Natural killer cell (primary cell): ENCODE results near the gene COPE. TPM values are rescaled to one million over a fixed set of nuclear protein-coding genes. Genes with fewer than 3 reads are reported as not detected.

Source experiments
- ATAC-seq, 3 donors: fragments of 150-1000 bp in 2 of 3; fragments of 200-7000 bp in 1 of 3; cut with Tn5 transposase; 1 replicate in 1 of 3; 2 replicates in 2 of 3; pipeline ENCODE4 v1.10.0; 2021; ENCODE audit warnings: mild to moderate bottlenecking in 2 of 3, moderate library complexity in 2 of 3
- DNase-seq, 2 donors: peaks; one replicate each; pipeline versions ENCODE4 v3.0.0 to v3.0.0-alpha.2; 2013 to 2021; ENCODE audit warnings: mixed read lengths in 1 of 2
- H3K27ac ChIP-seq: one replicate; pipeline ENCODE4 v1.5.1; 2013; ENCODE audit warnings: mild to moderate bottlenecking, low read length
- H3K27me3 ChIP-seq: one replicate; pipeline ENCODE4 v1.6.1; 2013; ENCODE audit warnings: low read length; ENCODE audit not compliant: control insufficient read depth, insufficient read depth
- H3K36me3 ChIP-seq: one replicate; pipeline ENCODE4 v1.6.1; 2013; ENCODE audit warnings: low read length; ENCODE audit not compliant: control insufficient read depth, insufficient read depth
- H3K4me1 ChIP-seq: one replicate; pipeline ENCODE4 v1.6.1; 2013; ENCODE audit warnings: low read length; ENCODE audit not compliant: control insufficient read depth, insufficient read depth
- H3K4me3 ChIP-seq: one replicate; pipeline ENCODE4 v1.5.1; 2013; ENCODE audit warnings: low read length
- H3K9me3 ChIP-seq: one replicate; pipeline ENCODE4 v1.6.1; 2013; ENCODE audit warnings: low read length; ENCODE audit not compliant: control insufficient read depth, insufficient read depth
- H3K27ac Mint-ChIP-seq, 2 donors: one replicate each; pipeline ENCODE4 v1.8.0; 2022; ENCODE audit warnings: mild to moderate bottlenecking in 2 of 2, mixed read lengths in 2 of 2, moderate library complexity in 1 of 2
- H3K27me3 Mint-ChIP-seq, 2 donors: one replicate each; pipeline ENCODE4 v1.8.0; 2022; ENCODE audit warnings: low read depth in 2 of 2, mixed read lengths in 2 of 2
- H3K36me3 Mint-ChIP-seq: one replicate; pipeline ENCODE4 v1.8.0; 2022; ENCODE audit warnings: mixed read lengths
- H3K4me1 Mint-ChIP-seq, 2 donors: one replicate each; pipeline ENCODE4 v1.8.0; 2022; ENCODE audit warnings: mixed read lengths in 2 of 2
- H3K4me3 Mint-ChIP-seq: one replicate; pipeline ENCODE4 v1.8.0; 2022; ENCODE audit warnings: mild to moderate bottlenecking, moderate library complexity, mixed read lengths
- H3K9me3 Mint-ChIP-seq, 2 donors: one replicate each; pipeline ENCODE4 v1.8.0; 2022; ENCODE audit warnings: mixed read lengths in 2 of 2
- WGBS: methylation state at CpG from one replicate; pipeline ENCODE4 v1.1.7; 2013; ENCODE audit warnings: missing lambda C conversion rate; ENCODE audit not compliant: insufficient coverage; 5-methylcytosine and 5-hydroxymethylcytosine counted together
- intact Hi-C: fragments of 100-400 bp; cut with micrococcal nuclease; formaldehyde crosslinking; loops from one replicate; pipeline ENCODE4 v1.14.2; 2022
- total RNA-seq, 4 donors: library from RNA; stranded (reverse); fragments of 120-200 nt in 1 of 4; gene quantifications; one replicate each; pipeline versions ENCODE4 v1.2.3 to v1.2.4, GENCODE V29; 2013 to 2022
- TF ChIP-seq, protein P1 (sequence below): fragments of 200-600 bp; IDR thresholded peaks from one replicate; pipeline ENCODE4 v1.8.0; 2022; ENCODE audit warnings: antibody characterized with exemption

Gene COPE
- total RNA-seq, 3 donors from 2014 or later (not counting 1 experiment from before 2014, with no cell fraction given): 204 to 228 (median 218) TPM

DNA sequence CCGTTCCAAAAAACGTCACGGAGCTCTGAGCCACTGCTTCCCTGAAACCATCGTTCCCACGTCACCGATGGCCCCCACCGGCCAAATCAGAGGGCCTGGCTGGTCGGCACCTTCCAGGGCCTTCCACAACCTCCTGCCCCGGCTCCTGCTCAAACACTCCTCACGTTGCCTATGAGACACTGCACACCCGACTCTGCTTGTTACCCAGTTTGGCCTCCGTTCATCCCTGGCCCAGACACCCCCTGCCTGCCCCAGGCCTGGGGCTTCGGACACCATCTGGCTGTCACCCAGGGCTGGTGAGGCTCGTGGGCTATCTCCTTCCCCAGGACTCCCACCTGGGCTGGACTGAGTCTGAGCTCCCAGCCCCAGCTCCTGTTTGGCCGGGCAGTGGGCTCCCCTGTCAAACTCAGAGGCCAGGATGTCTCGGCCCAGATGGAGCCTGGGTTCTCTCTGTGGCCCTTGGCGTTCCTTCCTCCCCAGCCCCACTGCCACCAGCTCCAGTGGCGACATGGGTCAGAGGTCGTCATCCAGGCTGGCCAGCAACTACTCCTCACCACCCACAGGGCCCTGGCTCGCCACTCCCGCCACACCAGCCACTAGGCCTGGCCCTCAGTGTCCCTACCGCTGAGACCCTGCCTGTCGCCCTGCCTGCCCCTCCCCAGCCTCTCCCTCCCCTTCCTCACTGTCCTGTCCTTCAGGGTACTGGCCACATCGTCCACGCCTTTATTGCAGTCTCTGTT is 41.0 kb downstream of the COPE start:
- H3K4me3 Mint-ChIP-seq: no peak overlapping the region

DNA sequence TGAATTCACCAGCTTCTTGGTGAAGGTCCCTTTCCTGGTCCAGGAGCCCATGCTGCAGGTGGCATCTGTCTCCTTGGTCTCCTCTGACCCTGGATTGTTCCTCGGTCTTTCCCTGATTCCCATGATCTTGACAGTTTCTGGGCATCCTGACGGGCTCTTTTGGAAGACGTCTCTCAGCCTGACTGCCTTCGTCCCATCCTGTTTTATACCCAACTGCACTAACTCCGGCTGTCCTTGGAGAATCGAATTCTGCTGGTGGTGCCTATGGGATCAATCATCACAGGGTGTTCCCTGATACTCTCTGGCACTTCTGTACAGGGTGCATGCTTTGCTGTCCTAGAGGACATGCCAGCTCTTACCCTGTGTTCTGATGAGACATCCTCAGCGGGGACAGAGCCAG is 42.3 kb downstream of the COPE start:
- DNase-seq: no peak
- no peaks in the 10 kb centered on the region for H3K4me1 ChIP-seq
- H3K27me3 ChIP-seq: no peaks in the 10 kb centered on the region
- Mint-ChIP-seq H3K4me3 (no peak overlapping the region), H3K9me3 (no peaks in the 10 kb centered on the region), H3K27me3 (no peaks in the 10 kb centered on the region), H3K36me3 (no peaks in the 10 kb centered on the region), H3K27ac (no peak overlapping the region), H3K4me1 (peaks cover under 1% of the 10 kb centered on the region in 2 donors)
- ATAC-seq: no peak
- WGBS: 95% methylated on average over 7 of the region's 7 CpGs
- H3K9me3 ChIP-seq: no peaks in the 10 kb centered on the region
- no peak overlapping the region for H3K4me3 ChIP-seq
- no peak overlapping the region for H3K27ac ChIP-seq
- TF ChIP-seq, protein P1, sequence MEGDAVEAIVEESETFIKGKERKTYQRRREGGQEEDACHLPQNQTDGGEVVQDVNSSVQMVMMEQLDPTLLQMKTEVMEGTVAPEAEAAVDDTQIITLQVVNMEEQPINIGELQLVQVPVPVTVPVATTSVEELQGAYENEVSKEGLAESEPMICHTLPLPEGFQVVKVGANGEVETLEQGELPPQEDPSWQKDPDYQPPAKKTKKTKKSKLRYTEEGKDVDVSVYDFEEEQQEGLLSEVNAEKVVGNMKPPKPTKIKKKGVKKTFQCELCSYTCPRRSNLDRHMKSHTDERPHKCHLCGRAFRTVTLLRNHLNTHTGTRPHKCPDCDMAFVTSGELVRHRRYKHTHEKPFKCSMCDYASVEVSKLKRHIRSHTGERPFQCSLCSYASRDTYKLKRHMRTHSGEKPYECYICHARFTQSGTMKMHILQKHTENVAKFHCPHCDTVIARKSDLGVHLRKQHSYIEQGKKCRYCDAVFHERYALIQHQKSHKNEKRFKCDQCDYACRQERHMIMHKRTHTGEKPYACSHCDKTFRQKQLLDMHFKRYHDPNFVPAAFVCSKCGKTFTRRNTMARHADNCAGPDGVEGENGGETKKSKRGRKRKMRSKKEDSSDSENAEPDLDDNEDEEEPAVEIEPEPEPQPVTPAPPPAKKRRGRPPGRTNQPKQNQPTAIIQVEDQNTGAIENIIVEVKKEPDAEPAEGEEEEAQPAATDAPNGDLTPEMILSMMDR: no peak
- intact Hi-C loops: no loop called here
- H3K36me3 ChIP-seq: no peaks in the 10 kb centered on the region

More for the DNA sequence above, 41.0 kb downstream of the COPE start:
- no peak overlapping the region for H3K4me3 ChIP-seq
- ATAC-seq: no peak
- TF ChIP-seq, protein P1: no peak
- intact Hi-C loops: no loop called here
- peaks cover 0 to 2% of the 10 kb centered on the region in 2 donors for H3K4me1 Mint-ChIP-seq
- DNase-seq: no peak
- H3K9me3 ChIP-seq: no peaks in the 10 kb centered on the region
- H3K36me3 ChIP-seq: no peaks in the 10 kb centered on the region
- no peaks in the 10 kb centered on the region for H3K9me3 Mint-ChIP-seq
- no peaks in the 10 kb centered on the region for H3K27me3 ChIP-seq
- no peaks in the 10 kb centered on the region for H3K4me1 ChIP-seq
- no peak overlapping the region for H3K27ac ChIP-seq
- WGBS: 94% methylated on average over 25 of the region's 25 CpGs
- no peaks in the 10 kb centered on the region for H3K27me3 Mint-ChIP-seq
- no peak overlapping the region for H3K27ac Mint-ChIP-seq
- H3K36me3 Mint-ChIP-seq: no peaks in the 10 kb centered on the region

DNA sequence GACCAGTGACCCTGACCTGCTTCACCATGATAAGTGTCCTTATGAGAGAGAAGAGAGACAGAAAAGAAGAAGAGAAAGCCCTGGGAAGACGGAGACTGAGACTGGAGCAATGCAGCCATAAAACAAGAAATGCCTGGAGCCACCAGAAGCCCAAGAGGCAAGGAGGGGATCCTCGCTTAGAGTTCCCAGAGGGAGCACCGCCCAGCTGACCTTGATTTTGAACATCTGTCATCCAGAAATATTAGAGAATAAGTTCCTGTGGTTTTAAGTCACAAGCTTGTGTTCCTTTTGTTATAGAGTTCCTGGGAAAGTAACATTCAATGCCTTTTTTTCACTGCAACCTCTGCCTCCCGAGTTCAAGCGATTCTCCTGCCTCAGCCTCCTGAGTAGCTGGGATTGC is 43.5 kb downstream of the COPE start:
- Histone ChIP-seq H3K9me3 (no peaks in the 10 kb centered on the region), H3K36me3 (no peaks in the 10 kb centered on the region), H3K27ac (no peak overlapping the region), H3K4me1 (peaks cover 2% of the 10 kb centered on the region), H3K4me3 (no peak overlapping the region), H3K27me3 (peaks cover 2% of the 10 kb centered on the region)
- no peak overlapping the region for H3K27ac Mint-ChIP-seq
- WGBS: 90% methylated on average over 5 of the region's 5 CpGs
- intact Hi-C loops: no loop called here
- H3K4me3 Mint-ChIP-seq: no peak overlapping the region
- H3K9me3 Mint-ChIP-seq: no peaks in the 10 kb centered on the region
- H3K27me3 Mint-ChIP-seq: peaks cover 0 to 6% of the 10 kb centered on the region in 2 donors
- ATAC-seq: no peak
- no peak for DNase-seq
- peaks cover 5 to 9% of the 10 kb centered on the region in 2 donors for H3K4me1 Mint-ChIP-seq
- no peaks in the 10 kb centered on the region for H3K36me3 Mint-ChIP-seq
- TF ChIP-seq, protein P1: no peak

DNA sequence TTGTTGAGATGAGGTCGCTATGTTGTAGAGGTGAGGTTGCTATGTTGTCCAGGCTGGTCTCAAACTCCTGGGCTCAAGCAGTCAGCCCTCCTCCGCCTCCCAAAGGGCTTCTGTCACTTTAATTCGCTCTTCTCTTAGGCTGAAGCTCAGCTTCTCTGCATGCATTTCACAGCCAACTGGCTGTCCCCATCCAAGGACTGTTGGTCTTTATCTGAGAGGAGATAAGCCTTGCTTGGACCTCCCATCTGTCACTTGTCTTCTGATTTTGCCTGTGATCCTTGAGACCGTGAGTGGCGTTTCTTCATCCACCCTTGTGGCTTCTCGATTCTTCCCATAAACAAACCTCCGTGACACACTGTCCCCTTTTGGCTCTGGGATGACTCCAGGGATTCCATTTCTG is 47.6 kb downstream of the COPE start:
- peaks cover 2% of the 10 kb centered on the region for H3K27me3 ChIP-seq
- Mint-ChIP-seq H3K9me3 (no peaks in the 10 kb centered on the region), H3K4me3 (no peak overlapping the region), H3K36me3 (no peaks in the 10 kb centered on the region), H3K27me3 (peaks cover 0 to 9% of the 10 kb centered on the region in 2 donors), H3K27ac (no peak overlapping the region), H3K4me1 (peaks cover 5 to 19% of the 10 kb centered on the region in 2 donors)
- WGBS: 89% methylated on average over 7 of the region's 7 CpGs
- DNase-seq (no peak), ATAC-seq (no peak)
- peaks cover 17% of the 10 kb centered on the region for H3K4me1 ChIP-seq
- intact Hi-C loops: no loop called here
- no peak overlapping the region for H3K4me3 ChIP-seq
- no peak overlapping the region for H3K27ac ChIP-seq
- TF ChIP-seq, protein P1: no peak
- H3K36me3 ChIP-seq: peaks cover 17% of the 10 kb centered on the region
- no peaks in the 10 kb centered on the region for H3K9me3 ChIP-seq
